Hematopoietic multipotent progenitor cell treated with erythropoietin and hydrocortisone succinate and interleukin-3 and kit ligand, for 6 days (in vitro differentiated cells): ENCODE data around the gene CD46.

Experiments used
- DNase-seq: peaks from one replicate; pipeline ENCODE4 v3.0.0-alpha.2; 2015

Gene CD46

GRCh38 chr1:207798847-207799246 lies 47.0 kb downstream of the CD46 start:
- peak; percentile 68 for DNase-seq

GRCh38 chr1:207799989-207800648 lies 48.3 kb downstream of the CD46 start:
- no peak for DNase-seq

GRCh38 chr1:207801819-207802218 lies 50.0 kb downstream of the CD46 start:
- DNase-seq, result no peak

GRCh38 chr1:207803678-207804077 lies 51.8 kb downstream of the CD46 start:
- DNase-seq, result no peak

GRCh38 chr1:207804721-207805468 lies 53.0 kb downstream of the CD46 start:
- DNase-seq, result no peak

GRCh38 chr1:207805841-207806421 lies 54.1 kb downstream of the CD46 start:
- peak; percentile 43 for DNase-seq

- no peak for DNase-seq
These were observed 54.9 kb downstream of the CD46 start for GRCh38 chr1:207806531-207807325.

GRCh38 chr1:207807326-207807689 lies 55.5 kb downstream of the CD46 start:
- no peak for DNase-seq

GRCh38 chr1:207807690-207808321 lies 56.0 kb downstream of the CD46 start:
- DNase-seq, result peak; percentile 44

- no peak for DNase-seq
These were observed 56.5 kb downstream of the CD46 start for GRCh38 chr1:207808322-207808705.

GRCh38 chr1:207808911-207809555 lies 57.2 kb downstream of the CD46 start:
- no peak for DNase-seq

GRCh38 chr1:207810173-207810572 lies 58.3 kb downstream of the CD46 start:
- no peak for DNase-seq

GRCh38 chr1:207810606-207811295 lies 58.9 kb downstream of the CD46 start:
- DNase-seq, result no peak

GRCh38 chr1:207811319-207811718 lies 59.5 kb downstream of the CD46 start:
- no peak for DNase-seq

GRCh38 chr1:207811920-207812720 lies 60.3 kb downstream of the CD46 start:
- DNase-seq, result no peak

GRCh38 chr1:207812778-207813511 lies 61.1 kb downstream of the CD46 start:
- DNase-seq, result no peak

- DNase-seq, result no peak
These were observed 61.6 kb downstream of the CD46 start for GRCh38 chr1:207813512-207813881.

GRCh38 chr1:207813946-207814345 lies 62.1 kb downstream of the CD46 start:
- DNase-seq, result no peak

- DNase-seq, result no peak
These were observed 62.6 kb downstream of the CD46 start for GRCh38 chr1:207814469-207814868.

- no peak for DNase-seq
These were observed 63.6 kb downstream of the CD46 start for GRCh38 chr1:207815466-207815865.
